ENCODE measurements around the gene PTPRS.

Gene PTPRS

DNA sequence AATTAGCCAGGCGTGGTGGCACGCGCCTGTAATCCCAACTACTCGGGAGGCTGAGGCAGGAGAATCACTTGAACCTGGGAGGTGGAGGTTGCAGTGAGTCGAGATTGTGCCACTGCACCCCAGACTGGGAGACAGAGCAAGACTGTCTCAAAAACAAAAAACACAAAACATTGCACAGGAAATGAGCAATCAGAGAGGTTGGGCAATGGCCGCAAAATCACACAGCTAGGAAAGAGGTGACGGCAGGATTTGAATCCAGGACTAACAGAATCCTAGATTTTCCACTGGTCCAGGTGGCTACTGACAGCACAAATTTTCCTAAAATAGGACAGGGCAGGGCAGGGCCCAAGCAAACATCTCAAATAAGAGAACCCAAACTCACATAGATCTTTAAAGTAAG lies 23.3 kb downstream of the PTPRS start:
- no peak for DNase-seq (ENCODE audit: low read depth, low spot score)

GRCh38 chr19:5316138-5316537 lies 24.5 kb downstream of the PTPRS start:
- no peak overlapping the region for H3K4me3 ChIP-seq (ENCODE audit: low read length)
- DNase-seq (ENCODE audit: low read depth, low spot score), result no peak

More for the DNA sequence above, 23.3 kb downstream of the PTPRS start:
- no peak overlapping the region for H3K4me3 ChIP-seq (ENCODE audit: low read length)

- H3K4me3 ChIP-seq (ENCODE audit: low read length), result no peak overlapping the region
- DNase-seq (ENCODE audit: low read depth, low spot score), result no peak
Measured at GRCh38 chr19:5314907-5315298, 25.7 kb downstream of the PTPRS start.

DNA sequence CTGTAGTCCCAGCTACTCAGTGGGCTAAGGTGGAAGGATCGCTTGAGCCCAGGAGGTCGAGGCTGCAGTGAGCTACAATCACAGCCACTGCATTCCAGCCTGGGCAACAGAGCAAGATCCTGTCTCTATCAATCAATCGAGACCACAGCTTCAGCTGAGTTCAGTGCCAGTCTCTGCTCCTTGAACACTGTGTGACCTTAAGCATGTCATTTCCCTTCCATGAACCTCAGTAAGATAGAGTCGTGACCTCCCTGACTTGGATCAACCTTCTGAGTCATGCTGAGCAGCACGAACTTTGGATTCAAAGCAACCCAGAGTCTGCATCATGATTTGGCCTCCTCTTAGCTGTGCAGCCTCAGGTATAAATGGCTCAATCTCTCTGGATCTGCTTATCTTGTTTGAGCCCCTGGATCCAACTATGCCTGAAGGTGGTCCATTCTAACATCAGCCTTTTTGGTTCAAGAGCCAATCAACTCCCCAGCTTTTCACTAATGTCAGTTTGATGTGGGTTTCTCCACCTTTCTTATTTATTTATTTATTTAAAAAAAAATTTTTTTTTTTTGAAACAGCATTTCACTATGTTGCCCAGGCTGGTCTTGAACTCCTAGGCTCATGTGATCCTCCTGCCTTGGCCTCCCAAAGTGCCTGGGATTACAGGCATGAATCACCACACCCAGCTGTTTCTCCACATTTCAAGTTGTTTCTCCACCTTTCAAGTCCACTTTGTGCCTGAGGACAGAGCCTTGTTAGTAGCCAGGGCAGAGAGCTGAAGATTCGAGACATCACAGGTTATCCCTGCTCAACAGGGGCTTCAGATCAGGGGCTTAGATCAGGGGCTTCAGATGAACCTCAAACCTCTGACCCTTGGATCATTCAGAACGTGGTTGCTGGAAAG lies 26.4 kb downstream of the PTPRS start:
- DNase-seq (ENCODE audit: low read depth, low spot score), result no peak
- H3K4me3 ChIP-seq (ENCODE audit: low read length), result no peak overlapping the region

DNA sequence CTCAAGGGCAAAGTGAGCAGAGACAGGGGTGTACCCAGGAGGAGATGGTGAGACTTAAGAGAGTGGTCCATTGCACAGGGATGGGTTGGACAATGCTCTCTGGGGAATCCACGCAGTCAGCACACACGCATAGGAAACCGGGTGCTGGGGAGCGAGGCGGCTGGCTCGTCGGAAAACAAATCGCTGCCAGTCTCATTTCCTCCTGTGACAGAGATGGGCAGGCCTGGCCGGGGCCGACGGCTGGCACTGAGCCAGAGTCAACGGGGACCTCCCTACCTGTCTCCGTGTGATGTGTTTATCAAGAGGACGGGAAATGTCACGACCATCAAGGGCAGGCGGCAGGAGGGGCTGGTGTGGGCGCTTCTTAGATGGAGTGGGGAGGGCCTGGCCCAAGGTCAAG lies 27.3 kb downstream of the PTPRS start:
- DNase-seq (ENCODE audit: low read depth, low spot score), result no peak
- no peak overlapping the region for H3K4me3 ChIP-seq (ENCODE audit: low read length)

GRCh38 chr19:5312058-5312457 lies 28.6 kb downstream of the PTPRS start:
- H3K4me3 ChIP-seq (ENCODE audit: low read length), result no peak overlapping the region
- DNase-seq (ENCODE audit: low read depth, low spot score), result no peak

- no peak overlapping the region for H3K4me3 ChIP-seq (ENCODE audit: low read length)
- DNase-seq (ENCODE audit: low read depth, low spot score), result no peak
Measured at GRCh38 chr19:5309438-5310204, 31.0 kb downstream of the PTPRS start.

DNA sequence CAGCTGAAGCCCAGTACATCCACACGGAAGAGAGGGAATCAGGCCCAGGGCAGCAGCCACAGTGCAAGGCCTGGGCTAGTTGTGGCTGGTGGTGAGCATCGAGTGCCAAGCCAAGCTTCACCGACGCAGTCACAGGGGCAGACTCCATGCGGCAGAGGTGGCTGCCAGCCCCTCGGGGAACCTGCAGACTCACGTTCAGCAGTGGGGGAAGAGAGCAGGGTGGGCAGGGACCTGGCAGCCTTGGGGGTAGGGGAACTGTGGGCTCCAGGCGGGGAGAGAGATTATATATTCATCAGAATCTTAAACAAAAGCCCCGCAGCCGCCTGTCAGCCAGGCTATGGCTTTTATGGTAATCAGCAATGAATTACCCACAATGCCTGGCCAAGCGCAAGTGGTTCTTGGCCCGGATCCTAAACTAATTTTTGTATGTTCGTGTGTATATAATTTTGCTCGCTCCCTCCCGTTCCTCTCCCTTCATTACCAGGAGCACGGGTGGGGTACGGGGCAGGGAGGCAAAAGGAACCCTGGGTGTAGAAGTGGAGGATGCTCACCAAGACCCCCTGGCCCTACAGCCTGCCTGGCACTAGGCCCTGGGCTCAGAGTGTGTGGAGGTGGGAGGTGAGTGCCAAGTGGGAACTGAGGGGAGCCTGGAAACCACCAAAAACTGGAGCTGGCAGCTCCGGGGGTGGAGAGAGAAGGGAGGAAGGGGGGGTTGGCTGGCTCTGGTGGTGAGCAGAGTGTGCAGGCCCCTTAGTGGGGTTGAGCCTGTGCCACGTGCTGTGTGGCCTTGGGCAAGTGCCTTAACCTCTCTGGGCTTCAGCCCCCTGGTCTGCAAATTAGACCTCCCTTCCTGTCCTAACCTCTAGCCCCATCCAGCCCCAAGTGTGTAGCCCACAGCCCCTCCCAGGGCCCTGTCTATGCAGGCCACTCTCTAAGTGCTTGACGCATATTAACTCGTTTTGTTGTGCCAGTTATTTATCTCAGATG lies 31.9 kb downstream of the PTPRS start:
- no peak for DNase-seq (ENCODE audit: low read depth, low spot score)
- no peak overlapping the region for H3K4me3 ChIP-seq (ENCODE audit: low read length)

DNA sequence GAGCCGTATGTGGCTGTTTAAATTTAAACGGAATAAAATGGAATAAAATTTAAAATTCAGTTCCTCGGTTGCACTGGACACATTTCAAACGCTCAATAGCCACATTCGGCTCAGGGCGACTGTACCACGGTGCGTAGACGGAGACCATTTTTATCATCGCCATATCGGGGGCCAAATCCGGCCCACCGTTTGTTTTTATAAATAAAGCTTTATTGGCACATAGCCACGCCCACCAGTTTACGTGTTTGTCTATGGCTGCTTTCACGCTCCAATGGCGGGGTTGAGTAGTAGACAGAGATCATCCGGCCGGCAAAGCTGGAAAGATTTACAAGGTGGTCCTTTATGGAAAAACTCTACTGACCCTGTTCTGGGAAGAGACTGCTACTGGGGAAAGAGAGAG lies 33.0 kb downstream of the PTPRS start:
- no peak for DNase-seq (ENCODE audit: low read depth, low spot score)
- no peak overlapping the region for H3K4me3 ChIP-seq (ENCODE audit: low read length)

DNA sequence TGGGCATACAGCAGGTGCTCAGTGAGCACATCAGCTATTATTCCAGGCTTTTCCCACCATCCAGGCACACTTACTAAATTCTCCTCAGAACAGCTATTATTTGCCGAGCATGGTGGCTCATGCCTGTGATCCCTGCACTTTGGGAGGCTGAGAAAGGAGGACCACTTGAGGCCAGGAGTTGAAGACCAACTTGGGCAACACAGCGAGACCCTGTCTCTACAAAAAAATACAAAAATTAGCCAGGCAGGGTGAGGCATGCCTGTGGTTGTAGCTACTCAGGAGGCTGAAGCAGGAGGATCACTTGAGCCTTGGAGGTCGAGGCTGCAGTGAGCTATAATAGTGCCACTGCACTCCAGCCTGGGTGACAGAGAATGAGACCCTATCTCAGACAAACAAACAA lies 35.4 kb downstream of the PTPRS start:
- no peak overlapping the region for H3K4me3 ChIP-seq (ENCODE audit: low read length)
- no peak for DNase-seq (ENCODE audit: low read depth, low spot score)

- DNase-seq (ENCODE audit: low read depth, low spot score), result no peak
- no peak overlapping the region for H3K4me3 ChIP-seq (ENCODE audit: low read length)
Measured at GRCh38 chr19:5304486-5304885, 36.1 kb downstream of the PTPRS start.

- no peak overlapping the region for H3K4me3 ChIP-seq (ENCODE audit: low read length)
- no peak for DNase-seq (ENCODE audit: low read depth, low spot score)
Measured at GRCh38 chr19:5303208-5303607, 37.4 kb downstream of the PTPRS start.

- no peak for DNase-seq (ENCODE audit: low read depth, low spot score)
- H3K4me3 ChIP-seq (ENCODE audit: low read length), result no peak overlapping the region
Measured at GRCh38 chr19:5302396-5302795, 38.2 kb downstream of the PTPRS start.

DNA sequence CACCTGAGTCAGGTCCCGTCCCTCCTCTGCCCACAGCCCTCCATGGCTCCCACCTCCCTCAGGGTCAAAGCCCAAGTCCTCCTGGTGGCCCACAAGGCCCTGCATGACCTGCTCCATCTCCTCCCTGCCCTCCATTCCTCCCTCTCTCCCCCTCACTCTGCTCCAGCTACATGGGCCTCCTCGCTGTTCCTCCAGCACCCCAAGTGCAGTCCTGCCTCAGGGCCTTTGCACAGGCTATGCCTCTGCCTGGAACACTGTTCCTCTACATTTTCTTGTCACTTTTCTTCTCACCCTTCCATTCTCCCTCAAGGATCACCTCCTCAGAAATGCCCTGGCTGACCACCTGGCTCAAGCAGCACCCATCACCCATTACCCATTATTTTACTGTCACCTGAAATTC lies 41.5 kb downstream of the PTPRS start:
- no peak overlapping the region for H3K4me3 ChIP-seq (ENCODE audit: low read length)
- DNase-seq (ENCODE audit: low read depth, low spot score), result no peak

DNA sequence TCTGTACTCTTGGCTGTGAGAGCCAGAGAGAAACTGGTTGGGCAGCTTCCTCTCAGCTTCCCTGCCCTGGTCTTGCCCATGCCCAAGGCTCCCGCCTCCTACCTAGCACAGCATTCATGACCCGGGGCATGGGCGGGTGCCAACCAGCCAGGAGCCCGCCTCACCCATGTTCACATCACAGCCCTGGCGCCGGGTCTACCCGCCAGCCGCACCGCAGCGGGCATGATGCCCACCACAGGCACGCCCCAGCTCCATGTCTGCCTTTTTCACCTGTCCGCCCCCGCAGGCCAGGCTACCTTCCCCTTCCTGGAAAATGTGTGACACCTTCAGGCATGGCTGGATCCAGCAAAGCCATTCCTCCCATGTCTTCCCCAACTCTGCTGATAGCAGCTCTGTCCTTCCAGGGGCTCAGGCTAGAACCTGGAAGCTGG lies 42.1 kb downstream of the PTPRS start:
- DNase-seq (ENCODE audit: low read depth, low spot score), result no peak
- no peak overlapping the region for H3K4me3 ChIP-seq (ENCODE audit: low read length)

GRCh38 chr19:5297272-5297669 lies 43.3 kb downstream of the PTPRS start:
- no peak overlapping the region for H3K4me3 ChIP-seq (ENCODE audit: low read length)
- no peak for DNase-seq (ENCODE audit: low read depth, low spot score)

DNA sequence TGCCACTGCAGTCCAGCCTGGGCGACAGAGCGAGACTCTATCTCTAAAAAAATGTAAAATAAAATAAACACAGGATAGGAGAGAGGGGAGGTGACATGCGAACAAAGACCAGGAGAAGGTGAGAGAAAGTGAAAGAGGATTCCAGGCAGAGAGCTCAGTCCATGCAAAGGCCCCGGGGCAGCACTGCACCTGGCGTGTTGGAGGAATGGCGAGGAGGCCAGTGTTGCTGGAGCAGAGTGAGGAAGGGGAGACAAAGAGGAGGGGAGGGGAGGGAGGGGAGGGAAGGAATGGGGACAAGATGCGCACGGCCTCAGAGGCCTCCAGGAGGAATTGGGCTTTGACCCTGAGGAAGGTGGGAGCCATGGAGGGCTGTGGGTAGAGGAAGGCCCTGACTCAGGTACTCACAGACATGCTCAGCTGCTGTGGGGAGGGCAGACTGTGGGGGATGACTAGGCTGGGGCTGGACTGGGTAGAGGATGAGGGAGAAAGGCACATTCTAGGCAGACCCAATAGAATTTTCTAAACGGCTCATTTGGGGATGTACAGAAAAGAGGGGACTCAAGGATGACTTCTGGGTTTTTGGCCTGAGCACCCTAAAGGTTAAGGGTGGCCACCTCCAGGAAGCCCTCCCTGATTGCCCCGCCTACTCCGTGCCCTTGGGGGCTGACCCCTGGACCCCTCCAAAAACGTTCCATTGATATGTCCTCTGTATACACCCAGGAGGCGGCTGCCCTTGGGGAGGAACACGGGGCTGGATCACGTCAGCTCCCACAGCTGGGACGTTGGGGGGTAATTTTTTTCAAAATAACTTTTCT lies 43.9 kb downstream of the PTPRS start:
- DNase-seq (ENCODE audit: low read depth, low spot score), result no peak
- no peak overlapping the region for H3K4me3 ChIP-seq (ENCODE audit: low read length)

DNA sequence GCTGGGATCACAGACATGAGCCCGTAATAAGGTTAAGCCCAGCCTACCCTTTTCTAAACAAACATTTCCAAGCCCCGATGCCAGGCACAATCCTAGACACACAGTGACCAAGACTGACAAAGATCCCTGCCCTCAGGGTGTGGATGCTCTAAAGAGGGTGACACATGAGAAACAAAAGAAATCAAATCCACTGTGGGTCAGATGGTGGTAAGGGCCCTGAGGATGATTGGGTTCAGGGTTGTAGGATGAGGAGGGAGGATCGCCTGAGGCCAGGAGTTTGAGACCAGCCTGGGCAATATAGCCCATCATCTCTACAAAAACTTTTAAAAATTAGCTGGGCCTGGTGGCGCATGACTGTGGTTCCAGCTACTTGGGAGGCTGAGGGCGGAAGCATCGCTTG lies 44.6 kb downstream of the PTPRS start:
- DNase-seq (ENCODE audit: low read depth, low spot score), result no peak
- H3K4me3 ChIP-seq (ENCODE audit: low read length), result no peak overlapping the region

Measured in Jurkat, Clone E6-1 (cell line).